NCI-H524 treated with DMSO at 0.1 percent for 48 hours (cell line): Measurements from ENCODE around the gene XYLT1.
"Not testable (repeated sequence)": the region's sequence is repeated elsewhere in the genome, so short reads cannot be mapped to it uniquely, and the experiment has no call there.

Experiments used
- DNase-seq: peaks from one replicate; lab custom pipeline; 2025; lab: John Stamatoyannopoulos, UW

XYLT1 gene

GRCh38 chr16:17426451-17426850 is 44.3 kb downstream of the XYLT1 start:
- DNase-seq: no peak

- DNase-seq: no peak
Observed at GRCh38 chr16:17424771-17425170, 46.0 kb downstream of the XYLT1 start.

- DNase-seq: no peak
Observed at GRCh38 chr16:17423221-17423620, 47.5 kb downstream of the XYLT1 start.

GRCh38 chr16:17420816-17421215 is 49.9 kb downstream of the XYLT1 start:
- DNase-seq: no peak

- no peak for DNase-seq
Observed at GRCh38 chr16:17419266-17419665, 51.5 kb downstream of the XYLT1 start.

GRCh38 chr16:17417740-17418139 is 53.0 kb downstream of the XYLT1 start:
- no peak for DNase-seq

- no peak for DNase-seq
Observed at GRCh38 chr16:17416461-17417311, 54.1 kb downstream of the XYLT1 start.

GRCh38 chr16:17414916-17415315 is 55.8 kb downstream of the XYLT1 start:
- no peak for DNase-seq

- DNase-seq: no peak
Observed at GRCh38 chr16:17414421-17414820, 56.3 kb downstream of the XYLT1 start.

GRCh38 chr16:17413508-17413907 is 57.3 kb downstream of the XYLT1 start:
- DNase-seq: no peak

- DNase-seq: no peak
Observed at GRCh38 chr16:17412791-17413190, 58.0 kb downstream of the XYLT1 start.

- no peak for DNase-seq
Observed at GRCh38 chr16:17412221-17412620, 58.5 kb downstream of the XYLT1 start.

GRCh38 chr16:17411263-17411662 is 59.5 kb downstream of the XYLT1 start:
- no peak for DNase-seq

GRCh38 chr16:17410316-17410715 is 60.4 kb downstream of the XYLT1 start:
- DNase-seq: not testable (repeated sequence)

GRCh38 chr16:17409894-17410293 is 60.9 kb downstream of the XYLT1 start:
- DNase-seq: no peak

GRCh38 chr16:17408955-17409441 is 61.8 kb downstream of the XYLT1 start:
- no peak for DNase-seq

- DNase-seq: no peak
Observed at GRCh38 chr16:17408296-17408695, 62.5 kb downstream of the XYLT1 start.

- no peak for DNase-seq
Observed at GRCh38 chr16:17407321-17407720, 63.4 kb downstream of the XYLT1 start.

GRCh38 chr16:17404941-17405689 is 65.6 kb downstream of the XYLT1 start:
- DNase-seq: no peak

GRCh38 chr16:17403859-17404545 is 66.8 kb downstream of the XYLT1 start:
- DNase-seq: no peak

GRCh38 chr16:17403156-17403809 is 67.5 kb downstream of the XYLT1 start:
- no peak for DNase-seq

GRCh38 chr16:17397499-17397891 is 73.3 kb downstream of the XYLT1 start:
- peak; percentile 71 for DNase-seq
